Kidney (tissue), 14 donors: ENCODE data around the gene SHISA7. TPM values are rescaled to one million over a fixed set of nuclear protein-coding genes. Genes with fewer than 3 reads are reported as not detected.
A peak's percentile ranks its signal among the peaks of the same experiment; 100 is the strongest.

Experiments
- DNase-seq, 5 donors: peaks; one replicate each; pipeline ENCODE4 v3.0.0-alpha.2; 2013 to 2020
- FAIRE-seq: peaks from 2 replicates; lab custom pipeline; 2012; peaks lifted over from hg19 to GRCh38; lab: Jason Lieb, UNC
- H3K27ac ChIP-seq, 2 donors: one replicate each; pipeline ENCODE4 v1.7.0; 2013; ENCODE audit warnings: low read depth in 2 of 2, low read length in 2 of 2, inconsistent platforms in 1 of 2
- H3K27me3 ChIP-seq: one replicate; pipeline ENCODE4 v1.7.1; 2013; ENCODE audit warnings: low read length, inconsistent platforms; ENCODE audit not compliant: control insufficient read depth, insufficient read depth
- H3K36me3 ChIP-seq, 3 donors: one replicate each; pipeline versions ENCODE4 v1.7.0 to v1.7.1; 2013; ENCODE audit warnings: low read length in 3 of 3, control low read depth in 1 of 3, inconsistent platforms in 1 of 3; ENCODE audit not compliant: insufficient read depth in 3 of 3, control insufficient read depth in 2 of 3
- H3K4me1 ChIP-seq, 3 donors: one replicate each; pipeline versions ENCODE4 v1.7.0 to v1.7.1; 2013; ENCODE audit warnings: low read length in 3 of 3, inconsistent platforms in 1 of 3, low read depth in 1 of 3; ENCODE audit not compliant: control insufficient read depth in 2 of 3, insufficient read depth in 2 of 3
- H3K4me3 ChIP-seq, 3 donors: one replicate each; pipeline versions ENCODE4 v1.7.0 to v1.8.1; 2013; ENCODE audit warnings: low read length in 3 of 3, control low read depth in 1 of 3, inconsistent platforms in 1 of 3
- H3K9ac ChIP-seq, 3 donors: one replicate each; pipeline versions ENCODE4 v1.7.0 to v1.7.1; 2013; ENCODE audit warnings: low read length in 3 of 3, control low read depth in 1 of 3, inconsistent platforms in 1 of 3
- H3K9me3 ChIP-seq, 3 donors: one replicate each; pipeline versions ENCODE4 v1.7.0 to v1.7.1; 2013; ENCODE audit warnings: low read length in 3 of 3, control low read depth in 1 of 3, inconsistent platforms in 1 of 3; ENCODE audit not compliant: control insufficient read depth in 2 of 3, insufficient read depth in 1 of 3
- CTCF ChIP-seq: IDR thresholded peaks from 3 replicates; pipeline ENCODE4 v1.5.1; 2012; ENCODE audit warnings: mild to moderate bottlenecking, moderate library complexity, borderline replicate concordance; ENCODE audit not compliant: insufficient read depth; ENCODE audit errors: extremely low read depth
- intact Hi-C: fragments of 100-400 bp; cut with DNase I; formaldehyde crosslinking; loops from one replicate; pipeline ENCODE4 v1.11.1; 2022
- polyA plus RNA-seq: library from polyadenylated mRNA; stranded (reverse); fragments of 350-450 nt; fragmentation: Illumina TruSeq; extraction: RNeasy Lipid Tissue Mini Kit (QIAGEN cat#74804); gene quantifications from one replicate; pipeline ENCODE4 v1.2.3, GENCODE V29; 2014; ENCODE audit warnings: low read depth, low replicate concordance; ENCODE audit not compliant: insufficient read depth
- total RNA-seq: library from RNA; stranded (reverse); fragmentation: NEBNext Ultra II Directional; extraction: Animal tissue kit (Norgen Biotek cat#: 25700); gene quantifications from one replicate; pipeline ENCODE4 v1.2.1, GENCODE V29; 2021
- donor health status: control.
- donor health status: control.
- donor health status: control.
- donor health status: control.
- donor health status: control.
- donor health status: DM: yes; HTN: yes; CAD: no.
- donor health status: Normal renal cell carcinoma (clear cell type).

SHISA7 gene
- total and polyA plus RNA-seq, 2 donors from 2014 or later: not detected

GRCh38 chr19:55379174-55379573, 63.9 kb downstream of the SHISA7 start:
- intact Hi-C loops: no loop called here
- no peak overlapping the region for H3K4me3 ChIP-seq

More at GRCh38 chr19:55379174-55379573, 63.9 kb downstream of the SHISA7 start:
- Histone ChIP-seq H3K27me3 (no peaks in the 10 kb centered on the region), H3K9me3 (no peaks in the 10 kb centered on the region), H3K9ac (no peak overlapping the region), H3K27ac (no peak overlapping the region), H3K36me3 (no peaks in the 10 kb centered on the region), H3K4me1 (peaks cover 0 to 2% (median 0%) of the 10 kb centered on the region in 3 donors)
- FAIRE-seq (no peak), DNase-seq (peak in 1 of 5 donors; percentile 49)
- TF ChIP-seq CTCF: no peak

Other genes starting within 250 kb of the SHISA7 start
Only the 30 nearest of the 31 such genes appear.
- 3.3 TPM for gene TMEM86B, start 214.5 kb downstream of the SHISA7 start, total RNA-seq
- gene TMEM86B, start 214.5 kb downstream of the SHISA7 start, polyA plus RNA-seq: 4.6 TPM
- gene PPP6R1, start 184.3 kb downstream of the SHISA7 start, total RNA-seq: 61.6 TPM
- gene PPP6R1, start 184.3 kb downstream of the SHISA7 start, polyA plus RNA-seq: 30.6 TPM
- gene HSPBP1, start 163.2 kb downstream of the SHISA7 start, total RNA-seq: 37.6 TPM
- 55.9 TPM for gene HSPBP1, start 163.2 kb downstream of the SHISA7 start, polyA plus RNA-seq
- 6.5 TPM for gene BRSK1, start 159.3 kb downstream of the SHISA7 start, total RNA-seq
- gene BRSK1, start 159.3 kb downstream of the SHISA7 start, polyA plus RNA-seq: 1.4 TPM
- 3.6 TPM for gene TMEM150B, start 118.0 kb downstream of the SHISA7 start, total RNA-seq
- 5.4 TPM for gene TMEM150B, start 118.0 kb downstream of the SHISA7 start, polyA plus RNA-seq
- 13.0 TPM for gene KMT5C, start 103.4 kb downstream of the SHISA7 start, total RNA-seq
- 4.1 TPM for gene KMT5C, start 103.4 kb downstream of the SHISA7 start, polyA plus RNA-seq
- gene COX6B2, start 88.6 kb downstream of the SHISA7 start, total RNA-seq: 3.8 TPM
- 0.62 TPM for gene COX6B2, start 88.6 kb downstream of the SHISA7 start, polyA plus RNA-seq
- not detected for gene GARIN5B, start 80.0 kb downstream of the SHISA7 start, total RNA-seq
- not detected for gene GARIN5B, start 80.0 kb downstream of the SHISA7 start, polyA plus RNA-seq
- 0.47 TPM for gene IL11, start 72.8 kb downstream of the SHISA7 start, total RNA-seq
- gene IL11, start 72.8 kb downstream of the SHISA7 start, polyA plus RNA-seq: 0.37 TPM
- not detected for gene TMEM190, start 66.5 kb downstream of the SHISA7 start, total RNA-seq
- gene TMEM190, start 66.5 kb downstream of the SHISA7 start, polyA plus RNA-seq: not detected
- 24.3 TPM for gene TMEM238, start 59.0 kb downstream of the SHISA7 start, total RNA-seq
- gene TMEM238, start 59.0 kb downstream of the SHISA7 start, polyA plus RNA-seq: 8.1 TPM
- 1,259 TPM for gene RPL28, start 57.4 kb downstream of the SHISA7 start, total RNA-seq
- 1,453 TPM for gene RPL28, start 57.4 kb downstream of the SHISA7 start, polyA plus RNA-seq
- gene UBE2S, start 35.5 kb downstream of the SHISA7 start, total RNA-seq: 16.8 TPM
- gene UBE2S, start 35.5 kb downstream of the SHISA7 start, polyA plus RNA-seq: 20.8 TPM
- 45.9 TPM for gene ISOC2, start 18.3 kb upstream of the SHISA7 start, total RNA-seq
- gene ISOC2, start 18.3 kb upstream of the SHISA7 start, polyA plus RNA-seq: 326 TPM
- not detected for gene C19orf85, start 21.5 kb upstream of the SHISA7 start, total RNA-seq
- not detected for gene C19orf85, start 21.5 kb upstream of the SHISA7 start, polyA plus RNA-seq
- gene ZNF628, start 33.3 kb upstream of the SHISA7 start, total RNA-seq: 12.0 TPM
- 2.3 TPM for gene ZNF628, start 33.3 kb upstream of the SHISA7 start, polyA plus RNA-seq
- 42.6 TPM for gene NAT14, start 41.9 kb upstream of the SHISA7 start, total RNA-seq
- 45.0 TPM for gene NAT14, start 41.9 kb upstream of the SHISA7 start, polyA plus RNA-seq
- 9.4 TPM for gene SSC5D, start 45.1 kb upstream of the SHISA7 start, total RNA-seq
- gene SSC5D, start 45.1 kb upstream of the SHISA7 start, polyA plus RNA-seq: 2.2 TPM
- not detected for gene SBK2, start 93.8 kb upstream of the SHISA7 start, total RNA-seq
- not detected for gene SBK2, start 93.8 kb upstream of the SHISA7 start, polyA plus RNA-seq
- gene SBK3, start 102.2 kb upstream of the SHISA7 start, total RNA-seq: 0.66 TPM
- gene SBK3, start 102.2 kb upstream of the SHISA7 start, polyA plus RNA-seq: not detected
- 16.6 TPM for gene ZNF579, start 137.5 kb upstream of the SHISA7 start, total RNA-seq
- gene ZNF579, start 137.5 kb upstream of the SHISA7 start, polyA plus RNA-seq: 10.9 TPM
- gene FIZ1, start 156.2 kb upstream of the SHISA7 start, total RNA-seq: 17.9 TPM
- 11.9 TPM for gene FIZ1, start 156.2 kb upstream of the SHISA7 start, polyA plus RNA-seq
- gene ZNF524, start 157.0 kb upstream of the SHISA7 start, total RNA-seq: 22.9 TPM
- 32.6 TPM for gene ZNF524, start 157.0 kb upstream of the SHISA7 start, polyA plus RNA-seq
- gene ZNF865, start 162.3 kb upstream of the SHISA7 start, total RNA-seq: 17.4 TPM
- 5.8 TPM for gene ZNF865, start 162.3 kb upstream of the SHISA7 start, polyA plus RNA-seq
- gene ZNF784, start 181.3 kb upstream of the SHISA7 start, total RNA-seq: 9.8 TPM
- 6.6 TPM for gene ZNF784, start 181.3 kb upstream of the SHISA7 start, polyA plus RNA-seq
- gene ZNF580, start 197.7 kb upstream of the SHISA7 start, total RNA-seq: 56.8 TPM
- gene ZNF580, start 197.7 kb upstream of the SHISA7 start, polyA plus RNA-seq: 47.0 TPM
- gene ZNF581, start 200.3 kb upstream of the SHISA7 start, total RNA-seq: 23.6 TPM
- 22.0 TPM for gene ZNF581, start 200.3 kb upstream of the SHISA7 start, polyA plus RNA-seq
- 22.7 TPM for gene CCDC106, start 204.9 kb upstream of the SHISA7 start, total RNA-seq
- gene CCDC106, start 204.9 kb upstream of the SHISA7 start, polyA plus RNA-seq: 51.9 TPM
- gene U2AF2, start 211.7 kb upstream of the SHISA7 start, total RNA-seq: 161 TPM
- 54.8 TPM for gene U2AF2, start 211.7 kb upstream of the SHISA7 start, polyA plus RNA-seq
- gene EPN1, start 231.9 kb upstream of the SHISA7 start, total RNA-seq: 145 TPM
- 138 TPM for gene EPN1, start 231.9 kb upstream of the SHISA7 start, polyA plus RNA-seq